HCT116 (cell line): ENCODE measurements around the gene TNRC6C. TPM values are rescaled to one million over a fixed set of nuclear protein-coding genes. Genes with fewer than 3 reads are reported as not detected.
A peak's percentile ranks its signal among the peaks of the same experiment; 100 is the strongest.

ENCODE experiments used
- ATAC-seq: fragments of 200-7000 bp; cut with Tn5 transposase; 2 replicates; pipeline ENCODE4 v1.9.1; 2020; ENCODE audit warnings: mild to moderate bottlenecking, moderate library complexity
- BruUV-seq: library from RNA; stranded (reverse); fragments of 400-500 nt; replicated peaks from 2 replicates; lab custom pipeline; 2021; lab: Mats Ljungman, UMichigan
- CTCF ChIA-PET: fragments of 300-600 bp; sonication (Branson Sonifier 250); formaldehyde crosslinking; loops from one replicate; lab custom pipeline; 2021; ENCODE audit warnings: antibody characterized with exemption; lab: Charles Lee
- POLR2A ChIA-PET: fragments of 300-600, 350-600 bp; sonication (Branson Sonifier 250); formaldehyde crosslinking; loops from one replicate; lab custom pipeline; 2021; ENCODE audit warnings: antibody characterized with exemption; lab: Charles Lee
- RAD21 ChIA-PET, 2 experiments: fragments of 300-600 bp; sonication (Branson Sonifier 250); formaldehyde crosslinking; loops; one replicate each; lab custom pipeline; 2023; ENCODE audit warnings: low total read pairs in 2 of 2; ENCODE audit not compliant: uncharacterized antibody in 2 of 2, unreplicated experiment in 2 of 2, low non-redundant PET in 1 of 2; lab: Charles Lee
- DNase-seq: peaks from one replicate; pipeline ENCODE4 v3.0.0-alpha.2; 2010; ENCODE audit warnings: low read depth, low spot score
- H2AFZ ChIP-seq: fragments of 200-600 bp; shearing (Covaris generic), sonication (generic); 2 replicates; pipeline ENCODE4 v1.6.1; 2017; ENCODE audit warnings: low read depth, mixed run types, mixed read lengths, antibody characterized with exemption, low read length; ENCODE audit not compliant: poor library complexity, severe bottlenecking
- H3K27ac ChIP-seq: 2 replicates; pipeline ENCODE4 v1.5.1; 2012; ENCODE audit warnings: low read depth, low read length
- H3K27me3 ChIP-seq: fragments of 200-600 bp; sonication (generic); 2 replicates; pipeline ENCODE4 v1.6.1; 2016; ENCODE audit warnings: mixed run types, low read length, mixed read lengths; ENCODE audit not compliant: insufficient read depth
- H3K36me3 ChIP-seq, 2 experiments: fragments of 200-500 bp in 1 of 2; fragments of 200-600 bp in 1 of 2; sonication (Bioruptor generic) in 1 of 2; sonication (generic) in 1 of 2; 2 replicates each; pipeline versions ENCODE4 v1.5.1 to v1.6.1; 2014 to 2016; ENCODE audit warnings: low read length in 2 of 2, inconsistent platforms in 1 of 2, mixed read lengths in 1 of 2, mixed run types in 1 of 2; ENCODE audit not compliant: insufficient read depth in 2 of 2, control insufficient read depth in 1 of 2
- H3K4me1 ChIP-seq, 2 experiments: fragments of 200-600 bp in 1 of 2; sonication (generic) in 1 of 2; 2 replicates each; pipeline versions ENCODE4 v1.5.1 to v1.6.1; 2012 to 2017; ENCODE audit warnings: low read length in 2 of 2, inconsistent platforms in 1 of 2, mild to moderate bottlenecking in 1 of 2, mixed read lengths in 1 of 2, mixed run types in 1 of 2, moderate library complexity in 1 of 2; ENCODE audit not compliant: insufficient read depth in 2 of 2, control insufficient read depth in 1 of 2
- H3K4me2 ChIP-seq: fragments of 200-600 bp; sonication (generic); 2 replicates; pipeline ENCODE4 v1.6.1; 2017; ENCODE audit warnings: mixed run types, low read length, mixed read lengths
- H3K4me3 ChIP-seq, 2 experiments: fragments of 200-600 bp in 1 of 2; sonication (generic) in 1 of 2; replicated peaks in 1 of 2; 2 replicates each; pipeline ENCODE4 v1.5.1; 2011 to 2016; ENCODE audit warnings: low read length in 2 of 2, control low read depth in 1 of 2, low read depth in 1 of 2, mild to moderate bottlenecking in 1 of 2, mixed read lengths in 1 of 2, mixed run types in 1 of 2
- H3K79me2 ChIP-seq: fragments of 200-600 bp; sonication (generic); 2 replicates; pipeline ENCODE4 v1.6.1; 2017; ENCODE audit warnings: mild to moderate bottlenecking, mixed run types, low read length, moderate library complexity, mixed read lengths; ENCODE audit not compliant: insufficient read depth
- H3K9ac ChIP-seq: fragments of 200-600 bp; sonication (generic); 2 replicates; pipeline ENCODE4 v1.6.1; 2016; ENCODE audit warnings: low read length, mixed read lengths
- H3K9me2 ChIP-seq: fragments of 200-600 bp; sonication (generic), shearing (Covaris generic); 2 replicates; pipeline ENCODE4 v1.6.1; 2017; ENCODE audit warnings: mixed run types, mild to moderate bottlenecking, moderate library complexity; ENCODE audit not compliant: insufficient read depth
- H3K9me3 ChIP-seq, 2 experiments: fragments of 200-500 bp in 1 of 2; fragments of 200-600 bp in 1 of 2; sonication (Bioruptor generic) in 1 of 2; sonication (generic) in 1 of 2; 2 replicates each; pipeline ENCODE4 v1.6.1; 2014 to 2017; ENCODE audit warnings: low read length in 2 of 2, mixed read lengths in 2 of 2, inconsistent platforms in 1 of 2, low read depth in 1 of 2, mild to moderate bottlenecking in 1 of 2, mixed run types in 1 of 2, moderate library complexity in 1 of 2; ENCODE audit not compliant: control insufficient read depth in 1 of 2, insufficient read depth in 1 of 2
- H4K20me1 ChIP-seq: fragments of 200-600 bp; sonication (generic), shearing (Covaris generic); 2 replicates; pipeline ENCODE4 v1.6.1; 2017; ENCODE audit warnings: mixed run types, mild to moderate bottlenecking, moderate library complexity; ENCODE audit not compliant: insufficient read depth
- CBX3 ChIP-seq: IDR thresholded peaks from 2 replicates; pipeline ENCODE4 v1.6.1; 2012; ENCODE audit warnings: low read depth
- CEBPB ChIP-seq: IDR thresholded peaks from 2 replicates; pipeline ENCODE4 v1.6.1; 2012; ENCODE audit warnings: low read depth
- ELF1 ChIP-seq: IDR thresholded peaks from 2 replicates; pipeline ENCODE4 v1.6.1; 2012; ENCODE audit warnings: low read depth, borderline replicate concordance
- EZH2phosphoT487 ChIP-seq: fragments of 200-600 bp; IDR thresholded peaks from 2 replicates; pipeline ENCODE4 v1.6.1; 2018; ENCODE audit warnings: antibody characterized with exemption, borderline replicate concordance
- FOSL1 ChIP-seq: IDR thresholded peaks from 2 replicates; pipeline ENCODE4 v1.6.1; 2012; ENCODE audit warnings: low read depth
- JUND ChIP-seq: IDR thresholded peaks from 2 replicates; pipeline ENCODE4 v1.6.1; 2012
- MAX ChIP-seq: IDR thresholded peaks from 2 replicates; pipeline ENCODE4 v1.6.1; 2012
- POLR2A ChIP-seq: IDR thresholded peaks from 2 replicates; pipeline ENCODE4 v1.7.0; 2011; ENCODE audit warnings: borderline replicate concordance; ENCODE audit not compliant: insufficient read depth, insufficient read length; ENCODE audit errors: extremely low read depth
- POLR2AphosphoS5 ChIP-seq: IDR thresholded peaks from 2 replicates; pipeline ENCODE4 v1.6.1; 2011; ENCODE audit warnings: mild to moderate bottlenecking, low read depth, low read length, moderate library complexity
- RAD21 ChIP-seq: IDR thresholded peaks from 2 replicates; pipeline ENCODE4 v1.6.1; 2012; ENCODE audit warnings: low read depth, mild to moderate bottlenecking
- SP1 ChIP-seq: IDR thresholded peaks from 2 replicates; pipeline ENCODE4 v1.6.1; 2012; ENCODE audit warnings: low read depth
- ZBTB33 ChIP-seq: IDR thresholded peaks from 2 replicates; pipeline ENCODE4 v1.6.1; 2011; ENCODE audit warnings: mild to moderate bottlenecking, low read length, moderate library complexity; ENCODE audit not compliant: insufficient replicate concordance; ENCODE audit errors: extremely low read depth
- intact Hi-C: fragments of 100-400 bp; cut with micrococcal nuclease; formaldehyde crosslinking; loops from 2 replicates; pipeline ENCODE4 v1.10.0; 2022
- total RNA-seq: library from RNA; stranded (reverse); gene quantifications from one replicate; pipeline ENCODE4 v1.2.1, GENCODE V29; 2021; ENCODE audit not compliant: unreplicated experiment

The TNRC6C gene
- total RNA-seq, 1 experiment from 2014 or later = 23.4 TPM

GRCh38 chr17:78125138-78125913, 166.8 kb downstream of the TNRC6C start:
- peaks cover 17% of the 10 kb centered on the region; the same call in 1 of the 2 replicates for H3K79me2 ChIP-seq
- CTCF ChIA-PET = no interaction called here
- DNase-seq (no peak), ATAC-seq (no peak)
- peaks cover 19 to 32% of the 10 kb centered on the region in 2 experiments; a peak in 3 of 4 replicates for H3K4me1 ChIP-seq
- no peaks in the 10 kb centered on the region for H4K20me1 ChIP-seq
- H3K4me3 ChIP-seq = no peak overlapping the region
- H3K9me2 ChIP-seq = no peaks in the 10 kb centered on the region
- no peaks in the 10 kb centered on the region for H3K9me3 ChIP-seq
- H3K9ac ChIP-seq = no peak overlapping the region
- peaks cover 5 to 25% of the 10 kb centered on the region in 2 experiments; a peak in 3 of 4 replicates for H3K36me3 ChIP-seq
- no peak overlapping the region; the same call in 1 of the 2 replicates for H3K27ac ChIP-seq
- no peaks in the 10 kb centered on the region for H3K27me3 ChIP-seq
- RAD21 ChIA-PET = no interaction called here
- intact Hi-C loops = loop anchor here (5.0 kb wide), 1 partner anchor 127 kb away; no protein-coding TSS in a partner anchor
- no peak overlapping the region for H2AFZ ChIP-seq
- no peak for TF ChIP-seq EZH2phosphoT487
- TF ChIP-seq SP1 = no peak
- no peak for TF ChIP-seq FOSL1
- POLR2A ChIA-PET = no interaction called here
- BruUV-seq = no TSS peak
- H3K4me2 ChIP-seq = no peak overlapping the region

GRCh38 chr17:78125976-78126894, 167.7 kb downstream of the TNRC6C start:
- no peak for ATAC-seq
- no peak for DNase-seq
- Histone ChIP-seq H3K9ac (peak overlapping the region; percentile 77; the same call in 1 of the 2 replicates), H3K4me1 (peaks cover 28 to 41% of the 10 kb centered on the region in 2 experiments; a peak in 3 of 4 replicates), H4K20me1 (no peaks in the 10 kb centered on the region), H3K36me3 (peaks cover 5 to 20% of the 10 kb centered on the region in 2 experiments; a peak in 3 of 4 replicates), H3K9me2 (no peaks in the 10 kb centered on the region), H3K4me2 (peak overlapping the region; percentile 96), H3K79me2 (peaks cover 17% of the 10 kb centered on the region; the same call in 1 of the 2 replicates), H3K9me3 (no peaks in the 10 kb centered on the region), H3K27me3 (no peaks in the 10 kb centered on the region), H2AFZ (no peak overlapping the region), H3K4me3 (no peak overlapping the region), H3K27ac (peak overlapping the region; percentile 16; the same call in 1 of the 2 replicates)
- ChIA-PET RAD21 (no interaction called here), POLR2A (interaction anchor here (0.9 kb wide), 1 partner anchor 61 kb away, joined by 3 read pairs; the partner anchor contains the start of genes AFMID and TK1), CTCF (no interaction called here)
- no TSS peak for BruUV-seq
- intact Hi-C loops = loop anchor here (5.0 kb wide), 1 partner anchor 126 kb away; no protein-coding TSS in a partner anchor
- TF ChIP-seq ZBTB33 (no peak), CEBPB (no peak), EZH2phosphoT487 (no peak), FOSL1 (no peak), CBX3 (no peak), POLR2AphosphoS5 (no peak), SP1 (no peak), ELF1 (no peak), MAX (no peak), POLR2A (no peak), JUND (no peak), RAD21 (no peak)
